Raji (cell line): ENCODE results near the gene ZNF76.

Source experiments
- POLR2A ChIP-seq: IDR thresholded peaks from 2 replicates; pipeline ENCODE4 v1.6.1; 2011; ENCODE audit warnings: low read depth, low read length, control low read depth; ENCODE audit not compliant: insufficient read depth

ZNF76 gene

DNA sequence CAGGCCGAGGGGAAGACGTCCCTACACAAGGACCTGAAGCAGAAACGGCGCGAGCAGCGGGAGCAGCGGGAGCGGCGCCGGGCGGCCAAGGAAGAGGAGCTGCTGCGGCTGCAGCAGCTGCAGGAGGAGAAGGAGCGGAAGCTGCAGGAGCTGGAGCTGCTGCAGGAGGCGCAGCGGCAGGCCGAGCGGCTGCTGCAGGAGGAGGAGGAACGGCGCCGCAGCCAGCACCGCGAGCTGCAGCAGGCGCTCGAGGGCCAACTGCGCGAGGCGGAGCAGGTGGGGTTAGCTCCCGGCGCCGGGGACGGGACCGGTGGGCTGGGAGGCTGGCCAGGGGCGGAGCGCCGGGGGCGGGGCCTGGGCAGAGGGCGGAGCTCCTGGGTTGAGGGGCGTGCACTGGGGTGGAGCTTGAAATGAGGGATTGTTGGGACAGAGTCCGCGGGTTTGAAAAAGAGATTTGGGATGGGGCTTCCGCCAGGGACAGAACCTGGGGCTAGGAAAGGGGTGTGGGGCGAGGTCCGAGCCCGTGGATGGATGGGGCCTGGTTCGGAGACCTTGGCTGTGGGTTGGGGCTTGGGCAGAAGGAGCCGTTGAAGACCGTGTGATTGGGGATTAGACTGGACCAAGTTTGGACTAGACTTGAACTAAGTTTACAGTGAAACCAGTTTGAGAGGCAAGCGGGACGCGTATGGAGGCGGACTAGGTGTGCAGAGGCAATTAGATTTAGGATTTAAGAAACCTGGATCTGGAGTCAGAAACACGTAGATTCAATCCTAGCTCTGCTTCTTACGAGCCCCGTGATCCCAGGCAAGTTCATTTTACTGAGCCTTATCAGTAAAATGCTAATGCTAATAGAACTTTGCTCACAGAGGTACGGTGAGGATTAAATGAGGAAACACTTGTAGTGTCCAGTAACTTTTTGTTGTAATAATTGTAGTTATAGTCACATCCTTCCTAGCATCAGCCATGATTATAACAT, 58.9 kb downstream of the ZNF76 start:
- TF ChIP-seq POLR2A: no peak

DNA sequence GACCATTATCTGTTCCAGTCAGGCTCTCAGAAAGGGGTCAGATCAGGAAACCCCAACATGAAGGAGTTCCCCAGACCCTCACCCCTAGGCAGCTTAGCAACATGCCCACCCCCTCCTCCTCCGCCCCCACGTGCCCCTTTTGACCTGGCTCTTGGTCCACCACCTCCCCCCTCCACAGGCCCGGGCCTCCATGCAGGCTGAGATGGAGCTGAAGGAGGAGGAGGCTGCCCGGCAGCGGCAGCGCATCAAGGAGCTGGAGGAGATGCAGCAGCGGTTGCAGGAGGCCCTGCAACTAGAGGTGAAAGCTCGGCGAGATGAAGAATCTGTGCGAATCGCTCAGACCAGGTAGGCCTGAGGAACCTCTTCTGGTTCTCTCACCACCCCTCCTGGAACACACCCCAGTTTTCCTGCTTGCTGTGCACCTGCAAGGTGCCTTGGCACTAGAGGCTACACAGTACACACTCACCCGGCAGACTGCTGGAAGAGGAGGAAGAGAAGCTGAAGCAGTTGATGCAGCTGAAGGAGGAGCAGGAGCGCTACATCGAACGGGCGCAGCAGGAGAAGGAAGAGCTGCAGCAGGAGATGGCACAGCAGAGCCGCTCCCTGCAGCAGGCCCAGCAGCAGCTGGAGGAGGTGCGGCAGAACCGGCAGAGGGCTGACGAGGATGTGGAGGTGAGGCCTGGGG, 60.0 kb downstream of the ZNF76 start:
- no peak for TF ChIP-seq POLR2A

GRCh38 chr6:35320031-35320410, 60.5 kb downstream of the ZNF76 start:
- TF ChIP-seq POLR2A: no peak

DNA sequence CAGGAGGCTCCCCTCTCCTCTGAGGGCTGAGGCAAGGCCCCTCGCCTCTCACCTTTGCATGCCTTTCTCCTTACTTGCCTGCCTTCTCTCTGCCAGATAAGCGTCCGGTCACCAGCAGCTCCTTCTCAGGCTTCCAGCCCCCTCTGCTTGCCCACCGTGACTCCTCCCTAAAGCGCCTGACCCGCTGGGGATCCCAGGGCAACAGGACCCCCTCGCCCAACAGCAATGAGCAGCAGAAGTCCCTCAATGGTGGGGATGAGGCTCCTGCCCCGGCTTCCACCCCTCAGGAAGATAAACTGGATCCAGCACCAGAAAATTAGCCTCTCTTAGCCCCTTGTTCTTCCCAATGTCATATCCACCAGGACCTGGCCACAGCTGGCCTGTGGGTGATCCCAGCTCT, 61.6 kb downstream of the ZNF76 start:
- no peak for TF ChIP-seq POLR2A

DNA sequence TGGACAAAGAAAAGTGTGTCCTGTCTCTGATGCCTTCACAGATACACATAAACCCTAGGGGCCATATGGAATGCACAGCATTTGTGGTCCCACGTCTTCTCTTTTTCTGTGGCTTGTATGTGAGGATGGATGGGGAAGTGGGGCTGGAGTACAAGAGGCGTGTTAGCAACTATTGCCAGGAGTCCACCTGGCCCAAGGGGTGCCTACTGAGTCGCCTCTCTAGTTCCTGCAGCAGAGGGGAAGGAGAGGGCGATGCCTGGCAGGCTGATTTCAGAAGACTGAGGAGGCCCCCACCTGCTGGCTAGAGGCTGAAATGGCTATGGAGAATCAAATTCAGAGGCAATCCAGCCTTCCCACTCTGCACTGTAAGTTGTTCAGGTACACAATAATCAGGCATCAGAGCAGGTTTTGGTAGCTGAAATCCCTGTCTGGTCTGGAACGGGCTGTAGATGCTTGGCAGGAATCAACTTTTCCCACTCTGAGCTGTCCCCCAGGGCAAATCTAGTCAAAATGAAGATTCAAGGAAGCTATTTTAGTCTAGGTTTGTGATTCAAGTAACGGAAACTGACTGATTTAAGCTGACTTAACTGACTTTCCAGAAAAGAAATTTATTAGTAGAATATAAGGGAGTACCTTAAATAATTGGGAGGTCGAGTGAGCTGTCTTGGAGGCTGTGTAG, 68.0 kb downstream of the ZNF76 start:
- TF ChIP-seq POLR2A: no peak

DNA sequence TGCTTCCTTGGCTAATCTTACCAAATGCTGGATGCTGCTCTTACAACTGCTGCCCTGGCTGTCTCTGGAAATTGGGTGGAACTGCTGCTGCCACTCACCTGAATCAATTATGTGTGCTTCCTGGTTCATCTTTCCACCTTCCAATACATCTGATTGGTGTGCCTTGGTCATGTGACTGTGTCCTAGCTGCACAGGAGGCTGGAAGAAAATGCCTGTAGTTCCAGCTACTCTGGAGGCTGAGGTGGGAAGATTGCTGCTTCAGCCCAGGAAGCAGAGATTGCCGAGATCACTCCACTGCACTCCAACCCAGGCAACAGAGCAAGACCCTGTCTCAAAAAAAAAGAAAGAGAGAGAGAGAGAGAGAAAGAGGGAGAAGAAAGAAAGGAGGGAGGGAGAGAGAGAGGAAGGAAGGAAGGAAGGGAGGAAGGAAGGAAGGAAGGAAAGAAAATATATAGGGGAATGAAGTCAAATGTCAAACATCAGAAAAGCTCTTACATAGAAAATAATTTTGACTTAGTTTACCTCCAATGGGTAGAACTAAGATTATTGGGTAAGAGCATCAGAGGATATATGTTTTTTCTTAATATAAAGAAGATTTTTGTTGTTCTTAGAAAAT, 68.7 kb downstream of the ZNF76 start:
- no peak for TF ChIP-seq POLR2A

- TF ChIP-seq POLR2A: no peak
Observed at GRCh38 chr6:35330541-35331119, 71.1 kb downstream of the ZNF76 start.

DNA sequence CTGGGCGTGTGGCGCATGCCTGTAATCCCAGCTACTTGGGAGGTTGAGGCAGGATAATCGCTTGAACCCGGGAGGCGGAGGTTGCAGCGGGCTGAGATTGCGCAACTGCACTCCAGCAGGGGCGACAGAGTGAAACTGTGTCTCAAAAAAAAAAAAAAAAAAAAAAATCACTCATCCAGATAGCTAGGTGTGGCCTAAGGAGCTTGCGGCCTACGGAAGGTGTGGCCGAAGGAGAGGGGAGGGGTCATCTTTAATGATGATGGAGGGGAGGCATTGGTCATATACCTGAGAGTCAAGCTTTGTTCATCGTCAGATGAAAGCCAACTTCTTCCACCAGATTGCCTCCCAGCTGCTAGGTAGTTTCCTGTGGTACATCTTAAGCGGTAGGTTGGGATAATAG, 82.0 kb downstream of the ZNF76 start:
- no peak for TF ChIP-seq POLR2A

GRCh38 chr6:35342258-35343091, 82.9 kb downstream of the ZNF76 start, which contains the start of gene PPARD:
Gene PPARD, plus strand, starts transcription at chr6:35342558. Its CDS starts 68,530 bp downstream, at chr6:35411088.
- peak; percentile 62 for TF ChIP-seq POLR2A

GRCh38 chr6:35343092-35343834, 83.7 kb downstream of the ZNF76 start:
- no peak for TF ChIP-seq POLR2A

DNA sequence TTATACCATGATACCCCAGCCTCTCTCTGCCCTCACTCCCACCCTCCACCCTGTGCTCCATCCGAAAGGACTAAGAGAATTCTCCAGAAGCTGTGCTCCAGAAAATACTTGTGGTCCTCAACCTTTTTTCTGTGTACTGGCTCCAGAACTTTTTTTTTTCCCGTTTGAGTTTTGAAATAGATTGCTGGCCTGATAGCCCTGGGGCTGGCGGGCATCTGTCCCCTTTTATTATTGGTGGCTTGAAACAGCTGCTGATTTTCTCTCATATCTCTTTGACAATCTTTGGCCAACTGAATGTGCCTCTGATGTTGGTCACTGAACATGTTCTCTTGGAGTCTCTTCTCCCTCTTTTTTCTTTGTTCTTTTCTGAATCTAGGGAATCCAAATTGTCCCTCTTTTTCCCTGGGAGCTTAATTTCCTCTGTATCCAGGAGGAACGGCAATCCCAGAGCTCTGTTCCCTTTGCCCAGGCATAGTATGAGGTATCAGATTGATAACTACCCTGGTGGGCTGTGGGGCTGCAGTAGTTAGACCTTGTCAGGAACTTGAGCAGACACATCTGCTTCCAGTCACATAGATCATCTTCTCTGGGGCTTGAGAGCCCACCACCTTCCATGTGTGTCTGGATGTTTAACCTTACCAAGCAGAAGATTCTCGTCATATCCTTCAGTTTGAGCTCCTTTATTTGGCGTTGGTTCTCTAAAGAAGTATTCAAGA, 84.5 kb downstream of the ZNF76 start:
- TF ChIP-seq POLR2A: no peak
